Heart left ventricle (tissue), 13 donors: ENCODE results near the gene LRP2.

ENCODE experiments used
- POLR2A ChIP-seq, 2 donors: fragments of 450-650 bp; IDR thresholded peaks; one replicate each; pipeline ENCODE4 v1.6.1; 2017; ENCODE audit warnings: antibody characterized with exemption in 2 of 2, mild to moderate bottlenecking in 2 of 2, moderate library complexity in 2 of 2
- TF ChIP-seq, protein P1 (sequence below), 12 donors: fragments of 200-600 bp; sonication (generic) in 4 of 12; IDR thresholded peaks; one replicate each; pipeline versions ENCODE4 v1.5.0 to v1.8.0; 2018 to 2022; ENCODE audit warnings: antibody characterized with exemption in 12 of 12, mild to moderate bottlenecking in 5 of 12
- donor health status: ischemic (EF 13 %, LVEDD 7.1; RV severe dilation, severe dysfunction).
- donor health status: DM: no; HTN: yes; CAD: no.
- donor health status: DM: no; HTN: no; CAD: no.
- donor health status: ischemic (EF 25% LVEDD 6.9; RV normal size, moderate dysfunction).
- donor health status: ischemic (EF 25% LVEDD 5.7; RV mildly dilated, moderate dysfunction).
- donor health status: ischemic (EF 35%, LVEDD 5.7; RV mildly dilated, moderate dysfunction).
- donor health status: nonischemic (EF 11% LVEDD 7.7; RV severe dilation, severe dysfunction).
- donor health status: DM: yes; HTN: yes; CAD: no.
- donor health status: PGD.
- donor health status: ischemic (EF 29% LVEDD 5.4; RV normal size, mild dysfunction).
- donor health status: nonischemic (EF 23%, LVEDD 6.1; RV moderate dilation, normal function).

DNA sequence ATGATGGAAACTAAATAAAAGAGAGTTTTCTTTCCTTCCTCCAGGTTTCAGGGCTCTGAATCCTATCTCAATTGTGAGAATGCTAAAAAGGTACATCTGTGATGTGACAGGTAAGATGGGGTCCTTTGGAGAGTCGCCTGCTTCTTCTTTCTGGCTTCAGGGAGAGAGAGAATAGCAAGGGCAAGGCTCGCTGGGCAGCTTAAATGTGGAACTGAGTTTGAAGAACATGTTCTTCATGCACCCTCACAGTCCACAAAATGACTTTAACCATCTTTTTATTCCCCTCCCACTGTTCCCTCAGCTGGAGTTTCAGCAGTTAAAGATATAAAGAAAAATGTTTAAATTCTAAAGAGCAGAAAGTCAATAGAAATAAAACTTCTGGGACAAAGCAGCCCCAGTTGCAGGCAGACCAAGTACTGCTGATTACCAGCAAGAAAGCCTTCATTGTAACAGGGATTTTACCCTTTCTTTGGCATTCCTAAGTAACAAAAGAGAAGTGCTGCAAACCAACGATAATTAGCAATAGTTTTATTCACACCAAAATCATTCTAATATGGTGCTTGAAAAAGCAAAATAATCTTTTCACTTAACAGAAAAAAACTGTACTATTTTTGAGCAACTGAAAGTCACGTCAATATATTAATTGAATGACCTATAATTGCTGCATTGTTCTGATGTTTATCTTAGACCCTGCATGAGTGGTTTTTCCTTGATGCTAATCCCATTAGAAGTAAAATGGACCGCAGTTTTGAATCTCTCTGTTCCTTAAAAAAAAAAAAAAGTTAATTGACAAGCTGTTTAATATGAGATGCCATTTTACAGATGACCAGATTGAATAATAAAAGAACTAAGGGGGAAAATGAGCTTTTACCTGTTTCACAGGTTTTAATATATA, 61.5 kb downstream of the LRP2 start:
- TF ChIP-seq, protein P1, sequence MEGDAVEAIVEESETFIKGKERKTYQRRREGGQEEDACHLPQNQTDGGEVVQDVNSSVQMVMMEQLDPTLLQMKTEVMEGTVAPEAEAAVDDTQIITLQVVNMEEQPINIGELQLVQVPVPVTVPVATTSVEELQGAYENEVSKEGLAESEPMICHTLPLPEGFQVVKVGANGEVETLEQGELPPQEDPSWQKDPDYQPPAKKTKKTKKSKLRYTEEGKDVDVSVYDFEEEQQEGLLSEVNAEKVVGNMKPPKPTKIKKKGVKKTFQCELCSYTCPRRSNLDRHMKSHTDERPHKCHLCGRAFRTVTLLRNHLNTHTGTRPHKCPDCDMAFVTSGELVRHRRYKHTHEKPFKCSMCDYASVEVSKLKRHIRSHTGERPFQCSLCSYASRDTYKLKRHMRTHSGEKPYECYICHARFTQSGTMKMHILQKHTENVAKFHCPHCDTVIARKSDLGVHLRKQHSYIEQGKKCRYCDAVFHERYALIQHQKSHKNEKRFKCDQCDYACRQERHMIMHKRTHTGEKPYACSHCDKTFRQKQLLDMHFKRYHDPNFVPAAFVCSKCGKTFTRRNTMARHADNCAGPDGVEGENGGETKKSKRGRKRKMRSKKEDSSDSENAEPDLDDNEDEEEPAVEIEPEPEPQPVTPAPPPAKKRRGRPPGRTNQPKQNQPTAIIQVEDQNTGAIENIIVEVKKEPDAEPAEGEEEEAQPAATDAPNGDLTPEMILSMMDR (IDR thresholded peaks at IDR 0.05), result no peak
- TF ChIP-seq POLR2A (IDR thresholded peaks at IDR 0.05), result no peak
